Stimulated activated CD4-positive, alpha-beta T cell treated with anti-CD3 and anti-CD28 coated beads, Interleukin-12 subunit alpha, Interleukin-12 subunit beta, amount 100 ng/mL, for 4 hours (primary cell): ENCODE measurements around the gene PLEKHG3.
"Not testable (repeated sequence)": the region's sequence is repeated elsewhere in the genome, so short reads cannot be mapped to it uniquely, and the experiment has no call there.

Experiments
- DNase-seq: peaks from one replicate; pipeline ENCODE4 v3.0.0-alpha.2; 2020

PLEKHG3 gene

DNA sequence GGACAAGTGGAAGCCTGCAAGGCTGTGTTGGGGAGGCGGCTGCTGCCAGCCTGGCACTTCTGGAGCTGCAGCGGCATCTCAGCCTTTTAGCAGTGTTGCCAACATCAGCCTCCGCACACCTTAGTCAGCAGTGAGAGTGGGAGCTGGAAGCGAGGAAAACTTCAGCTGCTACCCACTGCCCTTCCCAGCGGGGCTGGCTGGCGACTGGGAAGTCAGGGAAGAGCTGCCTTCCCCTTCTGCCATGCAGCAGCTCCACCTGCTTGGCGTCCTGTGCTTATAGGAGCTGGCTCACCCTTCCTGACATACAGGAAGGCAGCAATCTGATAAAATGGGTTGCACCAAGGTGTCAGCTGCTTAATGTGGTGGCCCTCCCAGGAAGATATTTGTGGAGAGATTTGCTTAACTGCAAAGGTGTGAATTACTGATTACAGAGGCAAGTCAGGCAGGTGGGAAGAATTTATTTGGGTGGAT, 15.4 kb upstream of the PLEKHG3 start:
- no peak for DNase-seq

DNA sequence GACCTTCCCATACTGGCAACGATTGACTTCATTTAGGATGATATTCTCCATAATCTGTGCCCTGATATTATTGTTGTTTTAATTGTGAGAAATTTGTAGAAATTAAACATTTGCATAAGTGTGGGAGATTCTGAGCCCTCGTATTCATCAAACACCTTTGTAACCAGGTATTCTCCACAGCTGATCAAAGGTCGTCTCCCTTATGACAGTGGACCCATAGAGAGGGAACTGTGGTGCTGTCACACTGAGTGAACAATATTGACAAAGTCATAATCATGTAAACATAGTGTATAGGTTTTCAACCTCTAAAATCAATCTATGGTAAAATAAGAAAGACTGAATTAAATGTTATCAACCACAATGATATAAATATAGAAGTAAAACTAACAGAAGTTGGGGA, 14.9 kb upstream of the PLEKHG3 start:
- DNase-seq, result no peak

GRCh38 chr14:64690607-64691006, 13.6 kb upstream of the PLEKHG3 start:
- not testable (repeated sequence) for DNase-seq

DNA sequence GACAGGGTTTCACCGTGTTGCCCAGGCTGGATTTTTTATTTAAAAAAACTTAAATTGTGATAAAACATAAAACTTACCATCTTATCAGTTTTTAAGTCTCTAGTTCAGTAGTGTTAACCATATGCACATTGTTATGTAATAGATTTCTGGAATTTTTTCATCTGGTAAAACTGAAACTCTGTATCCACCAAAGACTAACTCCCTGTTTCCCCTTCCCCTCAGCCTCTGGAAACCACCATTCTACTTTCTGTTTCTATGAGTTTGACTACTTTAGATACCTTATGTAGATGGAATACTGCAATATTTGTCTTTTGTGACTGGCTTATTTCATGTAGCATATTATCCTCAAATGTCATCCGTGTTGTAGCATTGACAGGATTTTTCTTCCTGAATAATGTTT, 12.8 kb upstream of the PLEKHG3 start:
- DNase-seq, result no peak

DNA sequence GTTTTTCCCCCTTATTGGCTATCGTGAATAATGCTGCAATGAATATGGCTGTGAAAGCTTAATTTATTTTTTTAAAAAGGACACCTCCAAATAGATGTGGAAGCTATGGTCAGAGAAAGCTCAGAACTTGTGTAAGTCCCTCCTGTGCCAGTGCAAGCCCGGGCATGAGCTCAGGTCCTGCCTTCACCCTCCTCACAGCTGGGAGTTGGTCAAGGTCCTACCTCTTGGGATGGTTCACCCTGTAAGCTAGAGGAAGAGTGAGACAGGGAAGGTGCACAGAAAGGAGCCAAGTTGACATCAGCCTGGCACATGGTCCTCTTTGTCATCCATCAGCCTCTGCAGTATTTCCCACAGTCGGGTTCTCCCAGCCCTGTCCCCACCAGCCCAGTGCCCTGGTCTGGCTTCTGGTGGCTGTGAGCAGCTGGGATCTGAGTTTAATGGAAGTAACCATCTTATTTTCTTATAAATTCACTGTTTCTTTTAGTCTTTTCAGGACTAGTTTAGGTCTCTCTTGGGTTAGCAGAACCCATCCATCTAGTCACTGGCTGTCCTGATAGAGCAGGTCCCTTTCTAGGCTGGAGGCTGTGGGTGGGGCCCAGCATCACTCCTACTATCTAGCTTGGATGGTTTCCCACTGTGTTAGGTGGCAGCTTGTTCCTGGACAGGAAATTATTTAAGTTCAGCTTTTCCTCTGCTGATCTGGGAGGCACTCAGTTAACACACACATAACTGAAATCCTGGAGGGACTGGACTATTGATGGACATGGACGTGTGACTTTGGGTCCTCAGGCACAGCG, 11.8 kb upstream of the PLEKHG3 start:
- no peak for DNase-seq

DNA sequence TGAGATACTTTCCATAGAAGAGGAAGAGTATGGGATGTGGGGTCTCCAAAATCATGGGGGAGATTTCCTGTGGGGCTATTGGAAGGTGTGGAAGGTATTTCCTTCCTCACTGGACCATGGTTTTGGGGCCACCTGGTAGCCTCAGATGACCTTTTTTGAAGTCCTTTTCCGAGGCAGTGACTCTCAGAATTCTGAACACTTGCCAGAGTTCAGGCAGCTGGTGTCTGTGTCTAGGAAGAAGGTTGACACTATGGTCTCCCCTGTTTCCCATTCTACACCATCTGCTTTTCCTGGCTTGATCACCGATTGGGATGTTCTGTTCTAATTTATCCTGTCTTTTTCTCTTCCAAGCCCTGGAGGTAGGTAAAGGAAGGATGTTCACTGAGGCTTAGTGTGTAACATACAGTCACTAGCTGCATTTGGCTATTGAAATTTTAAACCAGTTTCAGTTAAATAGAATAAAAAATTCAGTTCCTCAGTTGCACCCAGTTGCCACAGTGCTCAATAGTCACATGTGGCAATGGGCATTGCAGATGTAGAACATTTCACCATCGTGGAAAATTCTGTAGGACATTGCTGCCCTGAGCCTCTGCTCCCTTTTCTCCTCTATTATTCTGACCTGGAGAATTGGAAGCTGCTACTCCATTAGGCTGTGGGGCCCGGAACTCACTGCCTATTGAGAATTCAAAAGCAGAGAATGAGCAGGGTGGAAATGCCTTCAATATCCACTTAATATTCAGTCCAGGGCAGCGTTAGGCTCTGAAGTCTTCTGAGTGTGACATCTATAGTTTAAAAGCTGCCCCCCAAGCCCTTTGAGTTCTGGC, 11.0 kb upstream of the PLEKHG3 start:
- no peak for DNase-seq

GRCh38 chr14:64693810-64694165, 10.4 kb upstream of the PLEKHG3 start:
- no peak for DNase-seq

GRCh38 chr14:64695071-64695470, 9.2 kb upstream of the PLEKHG3 start:
- no peak for DNase-seq

GRCh38 chr14:64696355-64696857, 7.8 kb upstream of the PLEKHG3 start:
- DNase-seq, result no peak

GRCh38 chr14:64698903-64699302, 5.3 kb upstream of the PLEKHG3 start:
- DNase-seq, result no peak

DNA sequence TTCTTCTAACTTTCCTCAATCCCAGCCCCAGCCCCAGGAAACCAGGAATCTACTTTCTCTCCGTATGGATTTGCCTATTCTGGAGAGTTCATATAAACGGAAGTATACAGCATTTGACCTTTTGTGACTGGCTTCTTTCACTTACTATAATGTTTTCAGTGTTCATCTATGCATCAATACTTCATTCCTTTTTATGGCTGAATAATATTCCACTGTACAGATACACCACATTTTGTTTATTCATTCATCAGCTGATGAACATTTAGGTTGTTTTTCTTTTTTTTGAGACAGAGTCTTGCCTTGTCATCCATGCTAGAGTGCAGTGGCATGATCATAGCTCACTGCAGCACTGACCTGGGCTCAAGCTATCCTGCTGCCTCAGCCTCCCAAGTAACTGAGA, 3.9 kb upstream of the PLEKHG3 start:
- no peak for DNase-seq

- DNase-seq, result no peak
Measured at GRCh38 chr14:64700894-64701293, 3.3 kb upstream of the PLEKHG3 start.

DNA sequence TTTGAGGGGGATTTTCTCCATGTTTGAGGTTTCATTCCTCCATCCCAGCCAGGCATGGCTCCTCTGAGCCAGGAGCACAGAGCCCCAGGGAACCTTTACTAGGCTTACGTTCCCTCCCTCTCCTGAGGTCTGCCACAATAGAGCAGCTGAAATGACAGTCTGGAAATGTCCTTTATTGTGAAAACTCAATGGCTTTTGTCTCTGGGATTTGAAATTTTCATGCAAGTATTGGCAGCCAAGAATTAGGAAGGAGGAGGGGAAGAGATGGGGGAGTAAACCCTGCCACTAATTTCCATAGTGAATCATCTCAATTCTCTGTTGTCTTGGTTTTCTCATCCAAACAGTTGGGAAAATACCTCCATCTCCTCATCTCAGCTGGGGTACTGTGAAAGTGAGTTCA, 2.6 kb upstream of the PLEKHG3 start:
- DNase-seq, result no peak

- DNase-seq, result no peak
Measured at GRCh38 chr14:64702493-64703394, 1.5 kb upstream of the PLEKHG3 start.

GRCh38 chr14:64703395-64704142, 655 bp upstream of the PLEKHG3 start:
- no peak for DNase-seq

- DNase-seq, result peak; percentile 13
Measured at GRCh38 chr14:64704743-64705380, 638 bp downstream of the PLEKHG3 start.

DNA sequence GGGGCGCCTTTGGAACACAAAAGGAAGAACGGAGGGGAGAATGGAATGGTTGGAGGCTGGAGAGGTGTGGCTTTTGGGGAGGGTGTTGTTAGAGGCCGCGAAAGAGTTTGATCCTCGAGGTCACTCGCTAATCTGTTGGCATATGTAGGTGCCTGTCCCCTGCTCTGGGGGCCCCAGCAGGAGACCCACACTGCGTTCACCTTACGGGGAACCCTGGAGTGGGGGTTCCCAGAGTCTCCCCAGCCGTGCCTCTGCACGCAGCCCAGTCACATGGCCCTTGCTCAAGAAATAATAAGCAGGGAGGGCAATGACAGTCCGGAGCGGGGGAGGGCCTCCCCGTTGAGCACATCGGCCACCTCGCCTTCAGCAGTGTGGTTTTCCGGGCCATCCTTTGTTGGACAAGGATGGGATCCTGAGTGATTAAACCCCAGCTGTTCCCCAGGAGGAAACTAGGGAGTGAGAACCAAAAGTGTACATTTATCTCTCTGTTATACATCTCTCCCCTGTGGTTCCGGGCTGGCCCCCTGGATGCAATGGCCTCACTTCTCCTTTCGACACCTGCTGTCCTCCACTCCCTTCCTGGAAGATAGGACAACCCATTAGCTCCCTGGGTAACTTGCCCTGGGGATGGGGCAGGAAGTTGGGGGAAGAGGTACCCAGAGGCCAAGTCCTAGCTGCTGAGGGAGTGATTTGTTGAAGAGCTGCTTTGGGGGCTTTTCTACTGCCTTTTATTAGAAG, 1.3 kb downstream of the PLEKHG3 start:
- no peak for DNase-seq

DNA sequence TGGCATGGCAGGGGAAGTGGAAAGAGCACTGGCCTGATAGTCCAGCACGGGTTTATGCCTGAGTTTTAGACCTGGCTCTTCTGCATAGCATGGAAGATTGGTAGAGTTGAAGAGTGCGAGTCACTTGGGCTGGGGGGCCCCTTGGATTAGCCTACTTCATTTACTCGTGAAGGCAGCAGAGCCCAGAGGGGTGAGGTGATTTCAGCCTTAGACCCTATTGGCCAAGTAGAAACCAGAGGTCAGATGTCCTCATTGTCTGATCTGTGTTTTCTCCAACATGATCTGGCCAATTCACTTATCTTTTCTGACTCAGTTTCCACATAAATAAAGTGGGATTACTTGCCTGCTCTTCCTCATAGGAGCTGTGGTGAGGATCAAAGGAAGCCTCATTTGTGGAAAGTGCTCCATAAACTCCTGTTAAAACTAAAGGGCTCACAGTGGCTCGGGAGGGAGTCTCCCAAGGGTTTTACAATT, 1.9 kb downstream of the PLEKHG3 start:
- DNase-seq, result no peak

DNA sequence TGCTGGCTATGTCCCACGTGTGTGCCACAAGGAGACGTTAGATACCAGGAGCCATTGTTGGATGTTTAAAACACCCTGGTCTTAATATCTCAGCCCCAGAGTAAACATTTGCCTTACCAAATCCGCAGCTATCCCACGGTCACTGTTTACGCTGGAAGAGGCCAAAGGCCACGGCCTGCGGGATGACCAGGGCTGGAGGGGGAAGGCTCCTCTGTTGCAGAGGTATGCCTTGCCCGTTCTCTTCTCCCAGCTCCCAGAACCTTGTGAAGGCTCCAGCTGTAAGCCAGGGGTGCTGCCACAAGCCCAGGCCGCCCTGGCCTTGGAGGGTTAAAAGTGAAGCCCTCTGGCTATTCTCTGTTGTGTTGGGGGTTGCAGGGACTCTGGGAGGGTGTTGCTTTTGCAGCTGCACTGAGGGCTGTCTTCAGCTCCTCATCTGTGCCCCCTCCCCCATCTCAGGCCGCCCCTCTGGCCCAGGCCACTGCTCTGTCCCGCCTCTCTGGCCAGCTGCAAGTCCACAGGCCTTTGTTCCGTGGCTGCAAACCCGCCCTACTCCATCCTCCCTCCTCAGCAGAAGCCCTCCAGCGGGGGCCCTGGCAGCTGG, 2.5 kb downstream of the PLEKHG3 start:
- DNase-seq, result no peak

DNA sequence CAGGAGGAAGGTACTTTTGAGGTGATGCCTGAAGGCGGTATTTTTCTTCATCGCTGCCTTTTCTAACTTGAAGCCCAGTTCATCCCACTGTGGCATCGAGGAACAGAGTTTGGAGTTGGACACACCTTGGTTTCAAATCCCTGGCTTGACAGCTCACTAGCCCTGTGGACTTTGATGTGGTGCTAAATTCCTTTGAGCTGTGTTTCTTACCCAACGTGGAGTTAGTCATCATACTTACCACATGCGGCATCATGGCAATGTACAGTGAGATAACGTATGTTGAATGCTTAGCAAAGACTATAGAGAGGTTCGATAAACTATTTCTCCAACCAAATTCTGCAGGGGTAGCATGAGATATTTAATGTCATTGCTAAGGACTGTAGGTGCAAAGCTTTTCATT, 3.4 kb downstream of the PLEKHG3 start:
- DNase-seq, result no peak
